Upper lobe of left lung (tissue), 4 donors: ENCODE results near the gene KCNH1.

Experiments
- CTCF ChIP-seq, 6 experiments: fragments of 450-650 bp in 4 of 6; fragments of 200-600 bp in 2 of 6; sonication (generic) in 2 of 6; IDR thresholded peaks; one replicate each; pipeline ENCODE4 v1.5.1; 2016 to 2019; ENCODE audit warnings: antibody characterized with exemption in 6 of 6
- EP300 ChIP-seq, 4 donors: sonication (generic); formaldehyde crosslinking; IDR thresholded peaks; one replicate each; pipeline ENCODE4 v1.5.1; 2017; ENCODE audit warnings: antibody characterized with exemption in 4 of 4, control low read depth in 2 of 4
- POLR2A ChIP-seq, 4 donors: fragments of 450-650 bp; IDR thresholded peaks; one replicate each; pipeline ENCODE4 v1.5.1; 2016 to 2017; ENCODE audit warnings: antibody characterized with exemption in 4 of 4, mild to moderate bottlenecking in 2 of 4
- POLR2AphosphoS5 ChIP-seq, 2 donors: sonication (generic); formaldehyde crosslinking; IDR thresholded peaks; one replicate each; pipeline ENCODE4 v1.5.1; 2017; ENCODE audit warnings: antibody characterized with exemption in 2 of 2

GRCh38 chr1:210702506-210702905 is 431.4 kb downstream of the KCNH1 start:
- TF ChIP-seq CTCF (IDR thresholded peaks at IDR 0.05) (no peak), POLR2AphosphoS5 (IDR thresholded peaks at IDR 0.05) (no peak), POLR2A (IDR thresholded peaks at IDR 0.05) (no peak), EP300 (IDR thresholded peaks at IDR 0.05) (no peak)
